WTC11 (cell line): Measurements from ENCODE around the gene LMTK2. TPM values are rescaled to one million over a fixed set of nuclear protein-coding genes. Genes with fewer than 3 reads are reported as not detected.

Source experiments
- ATAC-seq: fragments of 200-7000 bp; cut with Tn5 transposase; 2 replicates; pipeline ENCODE4 v1.10.0; 2021; ENCODE audit warnings: mild to moderate bottlenecking, moderate library complexity
- CTCF ChIA-PET: fragments of 300-600 bp; sonication (Branson Sonifier 250); formaldehyde crosslinking; loops from one replicate; lab custom pipeline; 2021; ENCODE audit warnings: antibody characterized with exemption; lab: Charles Lee
- POLR2A ChIA-PET: fragments of 350-600 bp; sonication (Branson Sonifier 250); formaldehyde crosslinking; loops from one replicate; lab custom pipeline; 2021; ENCODE audit warnings: antibody characterized with exemption; lab: Charles Lee
- DNase-seq: peaks from one replicate; pipeline ENCODE4 v3.0.0; 2021; ENCODE audit warnings: low spot score
- H3K27ac Mint-ChIP-seq: 2 replicates; pipeline ENCODE4 v1.8.0; 2021; ENCODE audit warnings: mixed read lengths
- H3K27me3 Mint-ChIP-seq: 2 replicates; pipeline ENCODE4 v1.8.0; 2021; ENCODE audit warnings: low read depth, mild to moderate bottlenecking, moderate library complexity, mixed read lengths
- H3K36me3 Mint-ChIP-seq: 2 replicates; pipeline ENCODE4 v1.8.0; 2021; ENCODE audit warnings: mixed read lengths
- H3K4me1 Mint-ChIP-seq: 2 replicates; pipeline ENCODE4 v1.8.0; 2022; ENCODE audit warnings: mixed read lengths
- H3K4me3 Mint-ChIP-seq: 2 replicates; pipeline ENCODE4 v1.8.0; 2021; ENCODE audit warnings: mild to moderate bottlenecking, moderate library complexity, mixed read lengths
- H3K9me3 Mint-ChIP-seq: 2 replicates; pipeline ENCODE4 v1.8.0; 2021; ENCODE audit warnings: mixed read lengths
- ATF1 ChIP-seq: sonication (generic); formaldehyde crosslinking; IDR thresholded peaks from 2 replicates; pipeline ENCODE4 v1.8.1; 2023; ENCODE audit warnings: mild to moderate bottlenecking, moderate library complexity, missing genetic modification reagents
- ETV6 ChIP-seq: sonication (generic); formaldehyde crosslinking; IDR thresholded peaks from 2 replicates; pipeline ENCODE4 v1.8.1; 2022; ENCODE audit warnings: mild to moderate bottlenecking, missing genetic modification reagents
- FOXJ3 ChIP-seq: sonication (generic); formaldehyde crosslinking; IDR thresholded peaks from 2 replicates; pipeline ENCODE4 v1.9.0; 2021; ENCODE audit warnings: missing genetic modification reagents, mild to moderate bottlenecking, borderline replicate concordance
- GABPB1 ChIP-seq: sonication (generic); formaldehyde crosslinking; IDR thresholded peaks from 2 replicates; pipeline ENCODE4 v1.8.1; 2023; ENCODE audit warnings: mild to moderate bottlenecking, missing genetic modification reagents
- IRF2 ChIP-seq: sonication (generic); formaldehyde crosslinking; IDR thresholded peaks from 2 replicates; pipeline ENCODE4 v1.8.0; 2022; ENCODE audit warnings: low read depth, missing genetic modification reagents, borderline replicate concordance
- KAT7 ChIP-seq: sonication (generic); formaldehyde crosslinking; IDR thresholded peaks from 2 replicates; pipeline ENCODE4 v1.8.1; 2023; ENCODE audit warnings: missing genetic modification reagents, mild to moderate bottlenecking, borderline replicate concordance
- MXD4 ChIP-seq: fragments of 250-450 bp; sonication (Bioruptor Pico); IDR thresholded peaks from 2 replicates; pipeline ENCODE4 v1.8.0; 2021; ENCODE audit warnings: mild to moderate bottlenecking, moderate library complexity, borderline replicate concordance
- NFATC4 ChIP-seq: fragments of 250-450 bp; sonication (Bioruptor Pico); IDR thresholded peaks from 2 replicates; pipeline ENCODE4 v1.9.0; 2021; ENCODE audit warnings: mild to moderate bottlenecking
- NFYB ChIP-seq: sonication (generic); formaldehyde crosslinking; conservative IDR thresholded peaks from 2 replicates; pipeline ENCODE4 v1.8.0; 2022; ENCODE audit warnings: low read depth, missing genetic modification reagents
- NR1H2 ChIP-seq: sonication (generic); formaldehyde crosslinking; IDR thresholded peaks from 2 replicates; pipeline ENCODE4 v1.9.0; 2021; ENCODE audit warnings: mild to moderate bottlenecking, moderate library complexity, missing genetic modification reagents
- NR3C1 ChIP-seq: sonication (generic); formaldehyde crosslinking; conservative IDR thresholded peaks from 2 replicates; pipeline ENCODE4 v1.8.1; 2023; ENCODE audit warnings: low read depth, mild to moderate bottlenecking, missing genetic modification reagents
- SMAD4 ChIP-seq: sonication (generic); formaldehyde crosslinking; IDR thresholded peaks from 2 replicates; pipeline ENCODE4 v1.8.0; 2022; ENCODE audit warnings: mild to moderate bottlenecking, missing genetic modification reagents
- ZBTB21 ChIP-seq: sonication (generic); formaldehyde crosslinking; IDR thresholded peaks from 2 replicates; pipeline ENCODE4 v1.8.1; 2023; ENCODE audit warnings: mild to moderate bottlenecking, missing genetic modification reagents, borderline replicate concordance
- ZNF138 ChIP-seq: sonication (generic); formaldehyde crosslinking; conservative IDR thresholded peaks from 2 replicates; pipeline ENCODE4 v1.8.1; 2022; ENCODE audit warnings: mild to moderate bottlenecking, moderate library complexity, missing genetic modification reagents
- ZNF219 ChIP-seq: sonication (generic); formaldehyde crosslinking; IDR thresholded peaks from 2 replicates; pipeline ENCODE4 v1.8.0; 2023; ENCODE audit warnings: missing genetic modification reagents, mild to moderate bottlenecking, borderline replicate concordance
- ZNF396 ChIP-seq: fragments of 250-450 bp; sonication (Bioruptor Pico); IDR thresholded peaks from 2 replicates; pipeline ENCODE4 v1.8.0; 2021; ENCODE audit warnings: mild to moderate bottlenecking, moderate library complexity, borderline replicate concordance
- ZNF416 ChIP-seq: fragments of 250-450 bp; sonication (Bioruptor Pico); IDR thresholded peaks from 2 replicates; pipeline ENCODE4 v1.9.0; 2021; ENCODE audit warnings: mild to moderate bottlenecking, inconsistent platforms
- total RNA-seq: library from RNA; stranded (reverse); gene quantifications from 3 replicates; pipeline ENCODE4 v1.2.3, GENCODE V29; 2021
- TF ChIP-seq, protein P1 (sequence below): sonication (generic); formaldehyde crosslinking; IDR thresholded peaks from 2 replicates; pipeline ENCODE4 v1.8.1; 2023; ENCODE audit warnings: mild to moderate bottlenecking, missing genetic modification reagents
- TF ChIP-seq, protein P2 (sequence below): sonication (generic); formaldehyde crosslinking; conservative IDR thresholded peaks from 2 replicates; pipeline ENCODE4 v1.8.1; 2022; ENCODE audit warnings: mild to moderate bottlenecking, missing genetic modification reagents
- TF ChIP-seq, protein P3 (sequence below): fragments of 250-450 bp; sonication (Bioruptor Pico); IDR thresholded peaks from 2 replicates; pipeline ENCODE4 v1.9.0; 2021; ENCODE audit warnings: mild to moderate bottlenecking
- TF ChIP-seq, protein P4 (sequence below): fragments of 250-450 bp; sonication (Bioruptor Pico); IDR thresholded peaks from 2 replicates; pipeline ENCODE4 v2.1.2; 2022; ENCODE audit warnings: mild to moderate bottlenecking, moderate library complexity
- TF ChIP-seq, protein P5 (sequence below): sonication (generic); formaldehyde crosslinking; IDR thresholded peaks from 2 replicates; pipeline ENCODE4 v1.8.0; 2022; ENCODE audit warnings: mild to moderate bottlenecking, missing genetic modification reagents
- TF ChIP-seq, protein P6 (sequence below): sonication (generic); formaldehyde crosslinking; IDR thresholded peaks from 2 replicates; pipeline ENCODE4 v1.8.1; 2022; ENCODE audit warnings: mild to moderate bottlenecking, missing genetic modification reagents, moderate library complexity, borderline replicate concordance

The LMTK2 gene
- total RNA-seq, 1 experiment from 2014 or later: 24.3 TPM

DNA sequence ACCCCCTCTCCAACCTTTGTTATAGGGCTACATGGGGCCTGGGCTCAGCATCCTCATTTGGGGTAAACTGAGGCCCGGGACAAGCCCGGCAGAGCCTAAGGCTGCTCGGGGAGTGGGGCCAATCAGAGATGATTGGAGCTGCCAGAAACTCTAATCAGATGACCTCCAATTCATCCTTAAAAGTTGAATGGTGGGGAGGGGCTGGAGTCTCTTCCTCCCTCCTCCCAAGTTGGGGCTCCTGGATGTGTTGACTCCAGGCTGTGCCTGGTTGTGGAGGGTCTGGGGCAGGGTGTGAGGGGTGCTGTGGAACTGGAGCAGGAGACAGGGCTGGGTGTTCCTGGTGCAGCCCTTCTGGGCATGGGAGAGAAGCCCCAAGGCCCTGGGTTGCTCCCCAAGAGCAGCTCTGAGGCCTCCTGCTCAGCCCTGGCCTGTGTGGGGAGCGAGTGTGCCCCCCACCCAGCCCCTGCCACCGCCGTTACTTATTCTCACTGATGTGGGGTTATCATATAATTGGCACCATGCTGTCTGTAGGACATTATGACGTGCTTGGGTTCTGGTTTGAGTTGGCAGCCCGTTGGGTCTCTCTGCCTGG lies 106.7 kb downstream of the LMTK2 start:
- H3K9me3 Mint-ChIP-seq: no peaks in the 10 kb centered on the region
- no peak for ATAC-seq
- H3K4me3 Mint-ChIP-seq: no peak overlapping the region
- H3K27ac Mint-ChIP-seq: no peak overlapping the region
- CTCF ChIA-PET: no interaction called here
- TF ChIP-seq ZNF416 (no peak), NR1H2 (CRISPR knock-in tag) (no peak), ZNF138 (CRISPR knock-in tag) (no peak), FOXJ3 (CRISPR knock-in tag) (no peak), KAT7 (no peak)
- TF ChIP-seq, protein P1, sequence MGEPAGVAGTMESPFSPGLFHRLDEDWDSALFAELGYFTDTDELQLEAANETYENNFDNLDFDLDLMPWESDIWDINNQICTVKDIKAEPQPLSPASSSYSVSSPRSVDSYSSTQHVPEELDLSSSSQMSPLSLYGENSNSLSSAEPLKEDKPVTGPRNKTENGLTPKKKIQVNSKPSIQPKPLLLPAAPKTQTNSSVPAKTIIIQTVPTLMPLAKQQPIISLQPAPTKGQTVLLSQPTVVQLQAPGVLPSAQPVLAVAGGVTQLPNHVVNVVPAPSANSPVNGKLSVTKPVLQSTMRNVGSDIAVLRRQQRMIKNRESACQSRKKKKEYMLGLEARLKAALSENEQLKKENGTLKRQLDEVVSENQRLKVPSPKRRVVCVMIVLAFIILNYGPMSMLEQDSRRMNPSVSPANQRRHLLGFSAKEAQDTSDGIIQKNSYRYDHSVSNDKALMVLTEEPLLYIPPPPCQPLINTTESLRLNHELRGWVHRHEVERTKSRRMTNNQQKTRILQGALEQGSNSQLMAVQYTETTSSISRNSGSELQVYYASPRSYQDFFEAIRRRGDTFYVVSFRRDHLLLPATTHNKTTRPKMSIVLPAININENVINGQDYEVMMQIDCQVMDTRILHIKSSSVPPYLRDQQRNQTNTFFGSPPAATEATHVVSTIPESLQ (CRISPR knock-in tag): no peak
- TF ChIP-seq, protein P2, sequence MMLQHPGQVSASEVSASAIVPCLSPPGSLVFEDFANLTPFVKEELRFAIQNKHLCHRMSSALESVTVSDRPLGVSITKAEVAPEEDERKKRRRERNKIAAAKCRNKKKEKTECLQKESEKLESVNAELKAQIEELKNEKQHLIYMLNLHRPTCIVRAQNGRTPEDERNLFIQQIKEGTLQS (CRISPR knock-in tag): no peak
- no peaks in the 10 kb centered on the region for H3K36me3 Mint-ChIP-seq
- peaks cover 8% of the 10 kb centered on the region for H3K4me1 Mint-ChIP-seq
- POLR2A ChIA-PET: no interaction called here
- peak; percentile 6 for DNase-seq
- H3K27me3 Mint-ChIP-seq: no peaks in the 10 kb centered on the region

DNA sequence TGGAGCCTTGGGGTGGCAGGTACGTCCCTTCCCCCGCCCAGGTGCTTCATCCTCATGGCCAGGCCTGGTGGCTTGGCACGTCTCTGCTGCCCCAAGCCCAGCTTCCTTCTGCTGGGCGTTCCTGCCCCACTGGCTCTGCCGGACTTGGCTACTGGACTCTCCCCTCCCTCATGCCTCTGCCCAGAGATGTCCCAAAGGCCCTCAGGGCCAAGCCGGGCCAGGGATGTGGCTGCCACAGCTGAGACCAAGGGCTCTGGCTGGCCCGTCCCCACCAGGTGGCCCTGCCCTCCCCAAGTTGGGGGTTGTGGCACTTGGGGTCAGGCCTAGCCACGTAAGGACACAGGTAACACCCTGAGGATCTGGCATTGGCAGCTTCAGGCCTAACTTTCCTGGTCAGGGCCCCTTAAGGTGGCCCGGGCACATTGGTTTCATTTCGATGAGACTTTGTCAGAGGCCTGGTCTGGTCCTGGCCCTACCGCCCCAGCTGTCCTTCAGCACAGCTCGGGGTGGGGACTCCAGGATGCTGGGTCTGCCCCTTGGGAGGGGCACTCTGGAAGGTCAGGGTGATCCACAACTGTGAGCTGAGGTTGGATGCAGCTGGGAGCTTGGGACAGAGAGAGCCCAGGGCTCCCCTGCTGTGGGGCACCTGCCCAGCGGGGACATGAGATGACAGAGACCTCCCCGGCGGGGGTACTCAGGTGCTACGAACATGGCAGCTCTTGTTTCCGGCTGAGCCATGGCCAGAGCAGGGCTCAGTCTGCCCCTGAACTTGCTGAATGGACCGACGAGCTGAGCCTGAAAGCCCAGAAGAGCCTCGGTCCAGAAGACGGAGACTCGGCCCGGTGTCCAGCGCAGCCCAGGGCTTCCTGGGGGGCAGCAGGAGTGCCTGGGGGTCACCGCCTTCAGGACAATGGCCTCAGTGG lies 107.5 kb downstream of the LMTK2 start:
- CTCF ChIA-PET: interaction anchor here (0.8 kb wide), 1 partner anchor 36 kb away, joined by 3 read pairs; no protein-coding TSS in a partner anchor
- no peak for ATAC-seq
- H3K4me1 Mint-ChIP-seq: peaks cover 9% of the 10 kb centered on the region

More for the DNA sequence above, 107.5 kb downstream of the LMTK2 start:
- peak; percentile 7 for DNase-seq
- no peak overlapping the region for H3K27ac Mint-ChIP-seq
- POLR2A ChIA-PET: no interaction called here
- no peaks in the 10 kb centered on the region for H3K27me3 Mint-ChIP-seq
- TF ChIP-seq GABPB1 (CRISPR knock-in tag) (no peak), ZNF219 (CRISPR knock-in tag) (no peak), NR3C1 (CRISPR knock-in tag) (no peak), SMAD4 (CRISPR knock-in tag) (no peak), NFATC4 (CRISPR knock-in tag) (no peak), ETV6 (CRISPR knock-in tag) (no peak), ZBTB21 (CRISPR knock-in tag) (no peak), NFYB (CRISPR knock-in tag) (no peak), ATF1 (CRISPR knock-in tag) (no peak), ZNF416 (no peak), IRF2 (CRISPR knock-in tag) (no peak), ZNF396 (CRISPR knock-in tag) (no peak), MXD4 (CRISPR knock-in tag) (no peak)
- TF ChIP-seq, protein P3, sequence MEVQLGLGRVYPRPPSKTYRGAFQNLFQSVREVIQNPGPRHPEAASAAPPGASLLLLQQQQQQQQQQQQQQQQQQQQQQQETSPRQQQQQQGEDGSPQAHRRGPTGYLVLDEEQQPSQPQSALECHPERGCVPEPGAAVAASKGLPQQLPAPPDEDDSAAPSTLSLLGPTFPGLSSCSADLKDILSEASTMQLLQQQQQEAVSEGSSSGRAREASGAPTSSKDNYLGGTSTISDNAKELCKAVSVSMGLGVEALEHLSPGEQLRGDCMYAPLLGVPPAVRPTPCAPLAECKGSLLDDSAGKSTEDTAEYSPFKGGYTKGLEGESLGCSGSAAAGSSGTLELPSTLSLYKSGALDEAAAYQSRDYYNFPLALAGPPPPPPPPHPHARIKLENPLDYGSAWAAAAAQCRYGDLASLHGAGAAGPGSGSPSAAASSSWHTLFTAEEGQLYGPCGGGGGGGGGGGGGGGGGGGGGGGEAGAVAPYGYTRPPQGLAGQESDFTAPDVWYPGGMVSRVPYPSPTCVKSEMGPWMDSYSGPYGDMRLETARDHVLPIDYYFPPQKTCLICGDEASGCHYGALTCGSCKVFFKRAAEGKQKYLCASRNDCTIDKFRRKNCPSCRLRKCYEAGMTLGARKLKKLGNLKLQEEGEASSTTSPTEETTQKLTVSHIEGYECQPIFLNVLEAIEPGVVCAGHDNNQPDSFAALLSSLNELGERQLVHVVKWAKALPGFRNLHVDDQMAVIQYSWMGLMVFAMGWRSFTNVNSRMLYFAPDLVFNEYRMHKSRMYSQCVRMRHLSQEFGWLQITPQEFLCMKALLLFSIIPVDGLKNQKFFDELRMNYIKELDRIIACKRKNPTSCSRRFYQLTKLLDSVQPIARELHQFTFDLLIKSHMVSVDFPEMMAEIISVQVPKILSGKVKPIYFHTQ: no peak
- TF ChIP-seq, protein P4, sequence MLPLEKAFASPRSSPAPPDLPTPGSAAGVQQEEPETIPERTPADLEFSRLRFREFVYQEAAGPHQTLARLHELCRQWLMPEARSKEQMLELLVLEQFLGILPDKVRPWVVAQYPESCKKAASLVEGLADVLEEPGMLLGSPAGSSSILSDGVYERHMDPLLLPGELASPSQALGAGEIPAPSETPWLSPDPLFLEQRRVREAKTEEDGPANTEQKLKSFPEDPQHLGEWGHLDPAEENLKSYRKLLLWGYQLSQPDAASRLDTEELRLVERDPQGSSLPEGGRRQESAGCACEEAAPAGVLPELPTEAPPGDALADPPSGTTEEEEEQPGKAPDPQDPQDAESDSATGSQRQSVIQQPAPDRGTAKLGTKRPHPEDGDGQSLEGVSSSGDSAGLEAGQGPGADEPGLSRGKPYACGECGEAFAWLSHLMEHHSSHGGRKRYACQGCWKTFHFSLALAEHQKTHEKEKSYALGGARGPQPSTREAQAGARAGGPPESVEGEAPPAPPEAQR (CRISPR knock-in tag): no peak
- TF ChIP-seq, protein P5, sequence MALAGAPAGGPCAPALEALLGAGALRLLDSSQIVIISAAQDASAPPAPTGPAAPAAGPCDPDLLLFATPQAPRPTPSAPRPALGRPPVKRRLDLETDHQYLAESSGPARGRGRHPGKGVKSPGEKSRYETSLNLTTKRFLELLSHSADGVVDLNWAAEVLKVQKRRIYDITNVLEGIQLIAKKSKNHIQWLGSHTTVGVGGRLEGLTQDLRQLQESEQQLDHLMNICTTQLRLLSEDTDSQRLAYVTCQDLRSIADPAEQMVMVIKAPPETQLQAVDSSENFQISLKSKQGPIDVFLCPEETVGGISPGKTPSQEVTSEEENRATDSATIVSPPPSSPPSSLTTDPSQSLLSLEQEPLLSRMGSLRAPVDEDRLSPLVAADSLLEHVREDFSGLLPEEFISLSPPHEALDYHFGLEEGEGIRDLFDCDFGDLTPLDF (CRISPR knock-in tag): no peak
- TF ChIP-seq, protein P6, sequence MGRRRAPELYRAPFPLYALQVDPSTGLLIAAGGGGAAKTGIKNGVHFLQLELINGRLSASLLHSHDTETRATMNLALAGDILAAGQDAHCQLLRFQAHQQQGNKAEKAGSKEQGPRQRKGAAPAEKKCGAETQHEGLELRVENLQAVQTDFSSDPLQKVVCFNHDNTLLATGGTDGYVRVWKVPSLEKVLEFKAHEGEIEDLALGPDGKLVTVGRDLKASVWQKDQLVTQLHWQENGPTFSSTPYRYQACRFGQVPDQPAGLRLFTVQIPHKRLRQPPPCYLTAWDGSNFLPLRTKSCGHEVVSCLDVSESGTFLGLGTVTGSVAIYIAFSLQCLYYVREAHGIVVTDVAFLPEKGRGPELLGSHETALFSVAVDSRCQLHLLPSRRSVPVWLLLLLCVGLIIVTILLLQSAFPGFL (CRISPR knock-in tag): no peak
- no peak overlapping the region for H3K4me3 Mint-ChIP-seq
- H3K36me3 Mint-ChIP-seq: no peaks in the 10 kb centered on the region
- H3K9me3 Mint-ChIP-seq: no peaks in the 10 kb centered on the region
